ENCODE measurements around the gene CST9.

CST9 gene

GRCh38 chr20:23595941-23596340, 9.8 kb downstream of the CST9 start:
- Histone ChIP-seq H3K9me3 (ENCODE audit: insufficient read depth, low read length) (no peaks in the 10 kb centered on the region), H3K4me3 (ENCODE audit: insufficient read length, low read depth) (no peak overlapping the region), H3K9ac (ENCODE audit: insufficient read length, low read depth) (no peak overlapping the region), H3K27me3 (ENCODE audit: insufficient read depth, insufficient read length) (no peaks in the 10 kb centered on the region), H3K4me1 (ENCODE audit: insufficient read depth, insufficient read length) (no peaks in the 10 kb centered on the region), H3K36me3 (ENCODE audit: insufficient read depth, insufficient read length, low read length) (no peaks in the 10 kb centered on the region)
- no peak for DNase-seq (ENCODE audit: low read depth, low spot score)
- no peak for TF ChIP-seq SUZ12 (IDR thresholded peaks at IDR 0.05; ENCODE audit: extremely low read depth, insufficient read depth, insufficient read length)
- no peak for TF ChIP-seq ZNF274 (IDR thresholded peaks at IDR 0.05; ENCODE audit: low read depth, low read length)
- TF ChIP-seq YY1 (IDR thresholded peaks at IDR 0.05; ENCODE audit: insufficient read depth, insufficient read length): no peak

- H3K4me1 ChIP-seq (ENCODE audit: insufficient read depth, insufficient read length): no peaks in the 10 kb centered on the region
- no peak overlapping the region for H3K9ac ChIP-seq (ENCODE audit: insufficient read length, low read depth)
- no peaks in the 10 kb centered on the region for H3K36me3 ChIP-seq (ENCODE audit: insufficient read depth, insufficient read length, low read length)
- TF ChIP-seq SUZ12 (IDR thresholded peaks at IDR 0.05; ENCODE audit: extremely low read depth, insufficient read depth, insufficient read length) (no peak), ZNF274 (IDR thresholded peaks at IDR 0.05; ENCODE audit: low read depth, low read length) (no peak), YY1 (IDR thresholded peaks at IDR 0.05; ENCODE audit: insufficient read depth, insufficient read length) (no peak)
- DNase-seq (ENCODE audit: low read depth, low spot score): no peak
- no peaks in the 10 kb centered on the region for H3K27me3 ChIP-seq (ENCODE audit: insufficient read depth, insufficient read length)
- H3K9me3 ChIP-seq (ENCODE audit: insufficient read depth, low read length): peaks cover 18% of the 10 kb centered on the region; the same call in 1 of the 2 replicates
- peak overlapping the region; percentile 15 for H3K4me3 ChIP-seq (ENCODE audit: insufficient read length, low read depth)
Observed at GRCh38 chr20:23588434-23589403, 17.0 kb downstream of the CST9 start.

GRCh38 chr20:23587631-23588030, 18.1 kb downstream of the CST9 start:
- Histone ChIP-seq H3K9me3 (ENCODE audit: insufficient read depth, low read length) (peaks cover 18% of the 10 kb centered on the region; the same call in 1 of the 2 replicates), H3K9ac (ENCODE audit: insufficient read length, low read depth) (no peak overlapping the region), H3K4me1 (ENCODE audit: insufficient read depth, insufficient read length) (no peaks in the 10 kb centered on the region), H3K36me3 (ENCODE audit: insufficient read depth, insufficient read length, low read length) (no peaks in the 10 kb centered on the region), H3K4me3 (ENCODE audit: insufficient read length, low read depth) (no peak overlapping the region), H3K27me3 (ENCODE audit: insufficient read depth, insufficient read length) (no peaks in the 10 kb centered on the region)
- no peak for TF ChIP-seq YY1 (IDR thresholded peaks at IDR 0.05; ENCODE audit: insufficient read depth, insufficient read length)
- no peak for TF ChIP-seq ZNF274 (IDR thresholded peaks at IDR 0.05; ENCODE audit: low read depth, low read length)
- TF ChIP-seq SUZ12 (IDR thresholded peaks at IDR 0.05; ENCODE audit: extremely low read depth, insufficient read depth, insufficient read length): no peak
- DNase-seq (ENCODE audit: low read depth, low spot score): no peak

- H3K9me3 ChIP-seq (ENCODE audit: insufficient read depth, low read length): peaks cover 18% of the 10 kb centered on the region; the same call in 1 of the 2 replicates
- H3K36me3 ChIP-seq (ENCODE audit: insufficient read depth, insufficient read length, low read length): no peaks in the 10 kb centered on the region
- H3K4me3 ChIP-seq (ENCODE audit: insufficient read length, low read depth): no peak overlapping the region
- no peaks in the 10 kb centered on the region for H3K27me3 ChIP-seq (ENCODE audit: insufficient read depth, insufficient read length)
- H3K4me1 ChIP-seq (ENCODE audit: insufficient read depth, insufficient read length): peaks cover 3% of the 10 kb centered on the region
- TF ChIP-seq SUZ12 (IDR thresholded peaks at IDR 0.05; ENCODE audit: extremely low read depth, insufficient read depth, insufficient read length) (no peak), ZNF274 (IDR thresholded peaks at IDR 0.05; ENCODE audit: low read depth, low read length) (no peak), YY1 (IDR thresholded peaks at IDR 0.05; ENCODE audit: insufficient read depth, insufficient read length) (no peak)
- no peak overlapping the region for H3K9ac ChIP-seq (ENCODE audit: insufficient read length, low read depth)
- no peak for DNase-seq (ENCODE audit: low read depth, low spot score)
Observed at GRCh38 chr20:23586735-23587525, 18.8 kb downstream of the CST9 start.

GRCh38 chr20:23585808-23586734, 19.6 kb downstream of the CST9 start:
- H3K27me3 ChIP-seq (ENCODE audit: insufficient read depth, insufficient read length): no peaks in the 10 kb centered on the region
- no peaks in the 10 kb centered on the region for H3K36me3 ChIP-seq (ENCODE audit: insufficient read depth, insufficient read length, low read length)
- peaks cover 3% of the 10 kb centered on the region for H3K4me1 ChIP-seq (ENCODE audit: insufficient read depth, insufficient read length)
- TF ChIP-seq ZNF274 (IDR thresholded peaks at IDR 0.05; ENCODE audit: low read depth, low read length) (no peak), YY1 (IDR thresholded peaks at IDR 0.05; ENCODE audit: insufficient read depth, insufficient read length) (no peak), SUZ12 (IDR thresholded peaks at IDR 0.05; ENCODE audit: extremely low read depth, insufficient read depth, insufficient read length) (no peak)
- DNase-seq (ENCODE audit: low read depth, low spot score): no peak
- H3K4me3 ChIP-seq (ENCODE audit: insufficient read length, low read depth): no peak overlapping the region
- H3K9ac ChIP-seq (ENCODE audit: insufficient read length, low read depth): no peak overlapping the region
- peaks cover 18% of the 10 kb centered on the region; the same call in 1 of the 2 replicates for H3K9me3 ChIP-seq (ENCODE audit: insufficient read depth, low read length)

GRCh38 chr20:23585449-23585807, 20.3 kb downstream of the CST9 start:
- no peak overlapping the region for H3K4me3 ChIP-seq (ENCODE audit: insufficient read length, low read depth)
- TF ChIP-seq SUZ12 (IDR thresholded peaks at IDR 0.05; ENCODE audit: extremely low read depth, insufficient read depth, insufficient read length) (no peak), ZNF274 (IDR thresholded peaks at IDR 0.05; ENCODE audit: low read depth, low read length) (no peak), YY1 (IDR thresholded peaks at IDR 0.05; ENCODE audit: insufficient read depth, insufficient read length) (no peak)
- H3K9ac ChIP-seq (ENCODE audit: insufficient read length, low read depth): no peak overlapping the region
- peaks cover 18% of the 10 kb centered on the region; the same call in 1 of the 2 replicates for H3K9me3 ChIP-seq (ENCODE audit: insufficient read depth, low read length)
- H3K36me3 ChIP-seq (ENCODE audit: insufficient read depth, insufficient read length, low read length): no peaks in the 10 kb centered on the region
- H3K4me1 ChIP-seq (ENCODE audit: insufficient read depth, insufficient read length): peaks cover 3% of the 10 kb centered on the region
- DNase-seq (ENCODE audit: low read depth, low spot score): no peak
- H3K27me3 ChIP-seq (ENCODE audit: insufficient read depth, insufficient read length): no peaks in the 10 kb centered on the region

Measured in NT2/D1 (cell line).